HepG2 (cell line): Measurements from ENCODE around the gene CLDN11. TPM values are rescaled to one million over a fixed set of nuclear protein-coding genes. Genes with fewer than 3 reads are reported as not detected.
A peak's percentile ranks its signal among the peaks of the same experiment; 100 is the strongest.

ENCODE experiments used
- ATAC-seq: fragments of 200-7000 bp; cut with Tn5 transposase; 3 replicates; pipeline ENCODE4 v1.9.1; 2020; ENCODE audit warnings: mild to moderate bottlenecking, moderate library complexity
- BruUV-seq: library from RNA; stranded (reverse); fragments of 400-500 nt; replicated peaks from 2 replicates; lab custom pipeline; 2021; lab: Mats Ljungman, UMichigan
- CTCF ChIA-PET: fragments of 300-600 bp; formaldehyde crosslinking; extraction: SDS; loops from one replicate; lab custom pipeline; 2021; ENCODE audit warnings: low total read pairs, inconsistent platforms, low intra/inter-chr PET ratio; lab: Yijun Ruan, JAX
- POLR2A ChIA-PET: fragments of 350-600 bp; sonication (Branson Sonifier 250); formaldehyde crosslinking; loops from one replicate; lab custom pipeline; 2020; ENCODE audit warnings: antibody characterized with exemption, inconsistent platforms; lab: Yijun Ruan, JAX
- DNase-seq: peaks from one replicate; pipeline ENCODE4 v3.0.0-alpha.2; 2015; ENCODE audit warnings: low spot score
- FAIRE-seq: peaks from 3 replicates; lab custom pipeline; 2011; peaks lifted over from hg19 to GRCh38; lab: Jason Lieb, UNC
- H2AFZ ChIP-seq: one replicate; pipeline ENCODE4 v1.6.1; 2011; ENCODE audit warnings: low read length, inconsistent platforms
- H3K27ac ChIP-seq: fragments of 300-600 bp; 3 replicates; pipeline ENCODE4 v1.8.0; 2011; ENCODE audit warnings: mixed run types, mild to moderate bottlenecking, mixed read lengths, low read length, inconsistent platforms; ENCODE audit not compliant: insufficient read depth; ENCODE audit errors: extremely low read length
- H3K27me3 ChIP-seq, 2 experiments: fragments of 200-600 bp in 1 of 2; 2 replicates in 1 of 2; 3 replicates in 1 of 2; pipeline versions ENCODE4 v1.6.0 to v1.8.0; 2011; ENCODE audit warnings: low read length in 2 of 2, mild to moderate bottlenecking in 2 of 2, moderate library complexity in 2 of 2, inconsistent platforms in 1 of 2; ENCODE audit not compliant: insufficient read depth in 2 of 2, control insufficient read depth in 1 of 2
- H3K36me3 ChIP-seq, 2 experiments: fragments of 200-600 bp in 1 of 2; replicated peaks in 1 of 2; 2 replicates in 1 of 2; 3 replicates in 1 of 2; pipeline versions ENCODE4 v1.5.1 to v1.8.0; 2011; ENCODE audit warnings: low read length in 2 of 2, inconsistent platforms in 1 of 2; ENCODE audit not compliant: insufficient read depth in 2 of 2, control insufficient read depth in 1 of 2
- H3K4me1 ChIP-seq: 2 replicates; pipeline ENCODE4 v1.5.1; 2012; ENCODE audit warnings: low read length, inconsistent platforms; ENCODE audit not compliant: insufficient read depth
- H3K4me2 ChIP-seq: 2 replicates; pipeline ENCODE4 v1.6.0; 2011; ENCODE audit warnings: low read depth, low read length, inconsistent platforms
- H3K4me3 ChIP-seq, 3 experiments: fragments of 200-600 bp in 1 of 3; sonication (generic), shearing (Covaris generic) in 1 of 3; replicated peaks in 1 of 3; 2 replicates each; pipeline ENCODE4 v1.5.1; 2011 to 2016; ENCODE audit warnings: low read length in 3 of 3, inconsistent platforms in 2 of 3, low read depth in 2 of 3, mild to moderate bottlenecking in 2 of 3, control low read depth in 1 of 3, mixed read lengths in 1 of 3; ENCODE audit not compliant: insufficient read depth in 1 of 3
- H3K79me2 ChIP-seq: one replicate; pipeline ENCODE4 v1.6.1; 2011; ENCODE audit warnings: low read length, inconsistent platforms; ENCODE audit not compliant: insufficient read depth
- H3K9ac ChIP-seq: 2 replicates; pipeline ENCODE4 v1.6.0; 2011; ENCODE audit warnings: mild to moderate bottlenecking, low read depth, low read length, inconsistent platforms; ENCODE audit not compliant: insufficient read depth
- H3K9me3 ChIP-seq: 2 replicates; pipeline ENCODE4 v1.5.1; 2012; ENCODE audit warnings: mild to moderate bottlenecking, low read length
- H4K20me1 ChIP-seq: 2 replicates; pipeline ENCODE4 v1.6.0; 2011; ENCODE audit warnings: inconsistent platforms, mild to moderate bottlenecking, low read length, moderate library complexity; ENCODE audit not compliant: insufficient read depth
- CTCF ChIP-seq: sonication (generic); formaldehyde crosslinking; IDR thresholded peaks from 2 replicates; pipeline ENCODE4 v1.5.0; 2020; ENCODE audit warnings: mild to moderate bottlenecking, missing genetic modification reagents, moderate library complexity
- FOXJ3 ChIP-seq: sonication (generic); formaldehyde crosslinking; IDR thresholded peaks from 2 replicates; pipeline ENCODE4 v1.4.0; 2020; ENCODE audit warnings: missing genetic modification reagents, mild to moderate bottlenecking, borderline replicate concordance
- MIER2 ChIP-seq: IDR thresholded peaks from 2 replicates; pipeline ENCODE4 v1.6.1; 2016; ENCODE audit warnings: missing biosample characterization, missing genetic modification reagents
- MIXL1 ChIP-seq: IDR thresholded peaks from 2 replicates; pipeline ENCODE4 v1.6.1; 2016
- NFKB2 ChIP-seq: sonication (generic); formaldehyde crosslinking; IDR thresholded peaks from 2 replicates; pipeline ENCODE4 v1.4.0; 2020; ENCODE audit warnings: missing genetic modification reagents, borderline replicate concordance
- PHF8 ChIP-seq: sonication (generic); formaldehyde crosslinking; IDR thresholded peaks from 2 replicates; pipeline ENCODE4 v1.5.0; 2020; ENCODE audit warnings: missing genetic modification reagents
- RAD21 ChIP-seq: fragments of 450-650 bp; formaldehyde crosslinking; IDR thresholded peaks from 2 replicates; pipeline ENCODE4 v1.5.0; 2020; ENCODE audit warnings: mild to moderate bottlenecking
- SMC3 ChIP-seq: IDR thresholded peaks from 2 replicates; pipeline ENCODE4 v1.6.1; 2011; ENCODE audit warnings: low read length, improper control_type of control experiment
- STAG1 ChIP-seq: sonication (generic); formaldehyde crosslinking; IDR thresholded peaks from 2 replicates; pipeline ENCODE4 v1.4.0; 2020; ENCODE audit warnings: missing genetic modification reagents
- TEAD3 ChIP-seq: optimal IDR thresholded peaks from 2 replicates; pipeline ENCODE3; 2016; ENCODE audit warnings: borderline replicate concordance
- ZNF749 ChIP-seq: sonication (generic); formaldehyde crosslinking; IDR thresholded peaks from 2 replicates; pipeline ENCODE4 v1.8.0; 2022; ENCODE audit warnings: mild to moderate bottlenecking, missing genetic modification reagents, moderate library complexity, borderline replicate concordance
- WGBS: methylation state at CpG from one replicate; pipeline ENCODE4 v1.1.6; 2017; ENCODE audit warnings: low lambda C conversion rate; 5-methylcytosine and 5-hydroxymethylcytosine counted together
- in situ Hi-C: cut with HindIII; loops from 2 replicates; pipeline ENCODE4 v1.10.0; 2017; ENCODE audit warnings: low pct_unique_long_range_greater_than_20kb; ENCODE audit not compliant: extremely low pct_ligation_motif_present
- intact Hi-C: fragments of 100-400 bp; cut with micrococcal nuclease; formaldehyde crosslinking; loops from one replicate; pipeline ENCODE4 v1.10.0; 2022; ENCODE audit not compliant: unreplicated experiment
- polyA plus RNA-seq, 8 experiments: library from polyadenylated mRNA; depleted of rRNA in 3 of 8; stranded (reverse) in 7 of 8; unstranded in 1 of 8; fragments of >200 nt; fragmentation: Illumina TruSeq in 4 of 8; extraction: Trizol in 4 of 8; gene quantifications; 2 replicates each; pipeline versions ENCODE4 v1.2.1 to v1.2.3, GENCODE V29; 2011 to 2016; ENCODE audit warnings: low read depth in 4 of 8, missing spikeins in 1 of 8, mixed read lengths in 1 of 8; ENCODE audit not compliant: insufficient read depth in 1 of 8
- total RNA-seq, 5 experiments: library from RNA; depleted of rRNA; stranded (reverse); fragments of >200 nt; fragmentation: Illumina TruSeq; extraction: Trizol; gene quantifications; 2 replicates each; pipeline ENCODE4 v1.2.3, GENCODE V29; 2016; ENCODE audit warnings: low read depth in 1 of 5

Gene CLDN11
- total and polyA plus RNA-seq, 2 of the 13 experiments (the other 11 are each of a cell fraction or from before 2014, with no cell fraction given): 4.2 to 4.9 TPM

GRCh38 chr3:170414202-170414663 lies 4.4 kb upstream of the CLDN11 start:
- Histone ChIP-seq H3K27me3 (no peaks in the 10 kb centered on the region; a peak in 1 of 5 replicates), H3K9me3 (no peaks in the 10 kb centered on the region), H3K36me3 (no peaks in the 10 kb centered on the region), H3K79me2 (no peaks in the 10 kb centered on the region), H3K27ac (no peak overlapping the region), H4K20me1 (no peaks in the 10 kb centered on the region), H3K4me1 (peaks cover 22% of the 10 kb centered on the region), H3K9ac (no peak overlapping the region), H3K4me3 (no peak overlapping the region), H3K4me2 (no peak overlapping the region), H2AFZ (no peak overlapping the region)
- BruUV-seq: no TSS peak
- DNase-seq (peak; percentile 52), ATAC-seq (peak; percentile 34), FAIRE-seq (peak; percentile 67)
- TF ChIP-seq ZNF749 (CRISPR knock-in tag): no peak
- no peak for TF ChIP-seq PHF8 (CRISPR knock-in tag)
- 0 out of 2 replicates have a peak, but pooled peaks have one; percentile 21 for TF ChIP-seq MIER2 (CRISPR knock-in tag)
- TF ChIP-seq TEAD3 (CRISPR knock-in tag): peak; percentile 16
- peak; percentile 91 for TF ChIP-seq CTCF (CRISPR knock-in tag)
- TF ChIP-seq MIXL1: 0 out of 2 replicates have a peak, but pooled peaks have one; percentile 49
- peak; percentile 98 for TF ChIP-seq STAG1 (CRISPR knock-in tag)
- TF ChIP-seq SMC3: peak; percentile 98
- TF ChIP-seq RAD21 (CRISPR knock-in tag): peak; percentile 91
- TF ChIP-seq NFKB2: no peak
- 0 out of 2 replicates have a peak, but pooled peaks have one; percentile 20 for TF ChIP-seq FOXJ3 (CRISPR knock-in tag)
- in situ Hi-C loops (loop anchor here (5.0 to 10.0 kb wide), 2 partner anchors 102 to 281 kb away; no protein-coding TSS in a partner anchor), intact Hi-C loops (loop anchor here (1.0 kb wide), 3 partner anchors 85 to 398 kb away; no protein-coding TSS in a partner anchor)
- 30% methylated on average over 5 of the region's 5 CpGs for WGBS
- CTCF ChIA-PET: interaction anchor here (0.8 to 2.2 kb wide), 6 partner anchors 24 to 398 kb away, joined by 3 to 32 read pairs (median 10); no protein-coding TSS in a partner anchor
- POLR2A ChIA-PET: no interaction called here
